Gastroesophageal sphincter (tissue), 4 donors: ENCODE data around the gene CHRNA5. TPM values are rescaled to one million over a fixed set of nuclear protein-coding genes. Genes with fewer than 3 reads are reported as not detected.

Source experiments
- ATAC-seq: fragments of 150-250 bp; one replicate; pipeline ENCODE4 v1.9.1; 2016; ENCODE audit warnings: mild to moderate bottlenecking, moderate library complexity
- H3K27ac ChIP-seq, 4 donors: fragments of 200-600 bp; sonication (generic) in 3 of 4; 1 replicate in 3 of 4; 2 replicates in 1 of 4; pipeline ENCODE4 v1.5.1; 2016 to 2019
- H3K27me3 ChIP-seq: fragments of 200-600 bp; sonication (generic); one replicate; pipeline ENCODE4 v1.5.1; 2019
- H3K36me3 ChIP-seq, 2 donors: fragments of 200-600 bp; sonication (generic); one replicate each; pipeline ENCODE4 v1.5.1; 2019; ENCODE audit warnings: control low read depth in 1 of 2
- H3K4me1 ChIP-seq, 3 donors: fragments of 200-600 bp; sonication (generic); 1 replicate in 2 of 3; 2 replicates in 1 of 3; pipeline ENCODE4 v1.5.1; 2016 to 2019; ENCODE audit warnings: control low read depth in 2 of 3
- H3K4me3 ChIP-seq, 2 donors: fragments of 200-600 bp; sonication (generic); one replicate each; pipeline ENCODE4 v1.5.1; 2019; ENCODE audit warnings: mild to moderate bottlenecking in 1 of 2, moderate library complexity in 1 of 2
- H3K9me3 ChIP-seq, 3 donors: fragments of 200-600 bp; sonication (generic); one replicate each; pipeline ENCODE4 v1.5.1; 2017 to 2019; ENCODE audit warnings: control low read depth in 2 of 3
- EP300 ChIP-seq: sonication (generic); formaldehyde crosslinking; IDR thresholded peaks from one replicate; pipeline ENCODE4 v1.6.1; 2017; ENCODE audit warnings: antibody characterized with exemption, mild to moderate bottlenecking
- POLR2A ChIP-seq, 2 donors: fragments of 450-650 bp; IDR thresholded peaks; one replicate each; pipeline ENCODE4 v1.6.1; 2017; ENCODE audit warnings: antibody characterized with exemption in 2 of 2, mild to moderate bottlenecking in 2 of 2, moderate library complexity in 1 of 2
- POLR2AphosphoS5 ChIP-seq: sonication (generic); formaldehyde crosslinking; IDR thresholded peaks from one replicate; pipeline ENCODE4 v1.6.1; 2017; ENCODE audit warnings: antibody characterized with exemption
- WGBS, 2 donors: methylation state at CpG; one replicate each; pipeline ENCODE4 v1.1.5; 2018; ENCODE audit warnings: low coverage in 1 of 2; 5-methylcytosine and 5-hydroxymethylcytosine counted together
- total RNA-seq, 4 donors: library from RNA; depleted of rRNA; stranded (reverse); fragments of >200 nt; gene quantifications; one replicate each; pipeline ENCODE4 v1.1.0, GENCODE V29; 2016
- TF ChIP-seq, protein P1 (sequence below), 4 experiments: fragments of 200-600 bp in 2 of 4; fragments of 450-650 bp in 2 of 4; sonication (generic) in 1 of 4; IDR thresholded peaks; one replicate each; pipeline ENCODE4 v1.5.1; 2017 to 2019; ENCODE audit warnings: antibody characterized with exemption in 4 of 4, mild to moderate bottlenecking in 2 of 4, moderate library complexity in 2 of 4

The CHRNA5 gene
- total RNA-seq, 4 donors from 2014 or later = 0.93 to 4.0 (median 1.6) TPM

GRCh38 chr15:78565951-78566774 is 843 bp downstream of the CHRNA5 start:
- 0 to 2% methylated on average over 12 to 18 of the region's 19 CpGs for WGBS, 2 donors
- H3K27me3 ChIP-seq = peaks cover 15% of the 10 kb centered on the region
- ATAC-seq = no peak
- H3K4me3 ChIP-seq = peak overlapping the region; percentile 52 to 71
- no peaks in the 10 kb centered on the region for H3K36me3 ChIP-seq
- peaks cover 0 to 20% (median 0%) of the 10 kb centered on the region in 3 donors for H3K4me1 ChIP-seq
- peak overlapping the region in 3 of 4 donors; percentile 70 to 80 (median 75) for H3K27ac ChIP-seq
- H3K9me3 ChIP-seq = no peaks in the 10 kb centered on the region
- no peak for TF ChIP-seq POLR2A (IDR thresholded peaks at IDR 0.05)
- no peak for TF ChIP-seq EP300
- TF ChIP-seq, protein P1, sequence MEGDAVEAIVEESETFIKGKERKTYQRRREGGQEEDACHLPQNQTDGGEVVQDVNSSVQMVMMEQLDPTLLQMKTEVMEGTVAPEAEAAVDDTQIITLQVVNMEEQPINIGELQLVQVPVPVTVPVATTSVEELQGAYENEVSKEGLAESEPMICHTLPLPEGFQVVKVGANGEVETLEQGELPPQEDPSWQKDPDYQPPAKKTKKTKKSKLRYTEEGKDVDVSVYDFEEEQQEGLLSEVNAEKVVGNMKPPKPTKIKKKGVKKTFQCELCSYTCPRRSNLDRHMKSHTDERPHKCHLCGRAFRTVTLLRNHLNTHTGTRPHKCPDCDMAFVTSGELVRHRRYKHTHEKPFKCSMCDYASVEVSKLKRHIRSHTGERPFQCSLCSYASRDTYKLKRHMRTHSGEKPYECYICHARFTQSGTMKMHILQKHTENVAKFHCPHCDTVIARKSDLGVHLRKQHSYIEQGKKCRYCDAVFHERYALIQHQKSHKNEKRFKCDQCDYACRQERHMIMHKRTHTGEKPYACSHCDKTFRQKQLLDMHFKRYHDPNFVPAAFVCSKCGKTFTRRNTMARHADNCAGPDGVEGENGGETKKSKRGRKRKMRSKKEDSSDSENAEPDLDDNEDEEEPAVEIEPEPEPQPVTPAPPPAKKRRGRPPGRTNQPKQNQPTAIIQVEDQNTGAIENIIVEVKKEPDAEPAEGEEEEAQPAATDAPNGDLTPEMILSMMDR (IDR thresholded peaks at IDR 0.05) = peak in 1 of 4 experiments; percentile 21

DNA sequence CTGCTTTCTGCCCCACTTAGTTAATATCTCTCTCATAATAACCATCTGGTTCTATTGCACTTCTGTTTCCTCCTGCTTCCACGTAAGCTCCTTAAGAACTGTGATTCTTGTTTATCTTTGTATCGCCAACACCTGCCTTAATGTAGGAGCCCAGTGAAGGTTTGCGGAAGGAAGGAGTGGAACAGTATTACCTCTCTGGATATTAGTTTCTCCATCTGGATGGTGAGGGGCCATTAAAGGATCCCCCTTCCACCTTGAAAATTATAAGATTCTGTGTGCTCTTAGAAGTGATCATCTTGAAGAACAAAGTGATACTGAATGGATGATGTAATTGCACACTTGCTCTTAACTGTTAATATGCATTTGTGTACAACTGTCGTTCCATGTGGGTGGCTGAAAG is 2.2 kb downstream of the CHRNA5 start:
- no peak overlapping the region for H3K4me3 ChIP-seq
- TF ChIP-seq POLR2AphosphoS5 (no peak), EP300 (no peak), POLR2A (IDR thresholded peaks at IDR 0.05) (no peak)
- TF ChIP-seq, protein P1 (IDR thresholded peaks at IDR 0.05) = no peak
- no peaks in the 10 kb centered on the region for H3K9me3 ChIP-seq
- 66% methylated on average over 3 to 4 of the region's 4 CpGs for WGBS, 2 donors
- H3K36me3 ChIP-seq = no peaks in the 10 kb centered on the region
- peaks cover 0 to 20% (median 0%) of the 10 kb centered on the region in 3 donors for H3K4me1 ChIP-seq
- ATAC-seq = no peak
- H3K27me3 ChIP-seq = peaks cover 15% of the 10 kb centered on the region
- H3K27ac ChIP-seq = no peak overlapping the region

GRCh38 chr15:78570710-78571109 is 5.4 kb downstream of the CHRNA5 start:
- 84 to 100% methylated on average over 2 of the region's 2 CpGs for WGBS, 2 donors
- ATAC-seq = no peak
- peaks cover 22% of the 10 kb centered on the region for H3K27me3 ChIP-seq
- H3K27ac ChIP-seq = no peak overlapping the region
- H3K36me3 ChIP-seq = no peaks in the 10 kb centered on the region
- peaks cover 0 to 11% (median 0%) of the 10 kb centered on the region in 3 donors for H3K4me1 ChIP-seq
- TF ChIP-seq POLR2AphosphoS5 = no peak
- no peak for TF ChIP-seq POLR2A (IDR thresholded peaks at IDR 0.05)
- H3K4me3 ChIP-seq = no peak overlapping the region
- no peaks in the 10 kb centered on the region for H3K9me3 ChIP-seq

GRCh38 chr15:78571382-78571781 is 6.1 kb downstream of the CHRNA5 start:
- Histone ChIP-seq H3K4me1 (peaks cover 0 to 4% (median 0%) of the 10 kb centered on the region in 3 donors), H3K9me3 (no peaks in the 10 kb centered on the region), H3K4me3 (no peak overlapping the region), H3K27ac (no peak overlapping the region), H3K36me3 (no peaks in the 10 kb centered on the region), H3K27me3 (peaks cover 22% of the 10 kb centered on the region)
- 65 to 74% methylated on average over 4 of the region's 4 CpGs for whole genome bisulfite sequencing, 2 donors
- TF ChIP-seq, protein P1 (IDR thresholded peaks at IDR 0.05) = no peak
- TF ChIP-seq EP300 = no peak
- no peak for ATAC-seq

DNA sequence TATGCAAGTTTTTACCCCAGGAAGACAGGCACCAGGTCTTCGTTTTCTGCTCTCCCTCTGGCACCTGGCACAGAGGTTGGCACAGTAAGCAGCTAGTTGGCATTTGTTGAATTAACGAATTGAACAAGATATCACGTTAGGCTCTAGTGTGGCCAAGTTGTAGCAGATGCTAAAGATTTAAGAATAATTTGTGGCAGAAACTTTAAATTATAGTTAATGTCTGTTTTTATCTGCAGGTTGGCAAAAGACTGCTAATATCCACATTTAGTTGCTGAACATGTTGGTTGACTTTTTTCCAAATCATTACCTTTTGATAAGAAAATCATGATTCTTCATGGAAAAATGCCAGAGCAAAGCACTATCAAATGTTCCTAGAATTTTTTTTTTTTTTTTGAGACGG is 8.1 kb downstream of the CHRNA5 start:
- H3K4me1 ChIP-seq = no peaks in the 10 kb centered on the region
- ATAC-seq = no peak
- peaks cover 22% of the 10 kb centered on the region for H3K27me3 ChIP-seq
- no peak overlapping the region for H3K4me3 ChIP-seq
- H3K27ac ChIP-seq = no peak overlapping the region
- H3K9me3 ChIP-seq = no peaks in the 10 kb centered on the region
- TF ChIP-seq EP300 (no peak), POLR2A (IDR thresholded peaks at IDR 0.05) (no peak), POLR2AphosphoS5 (no peak)
- TF ChIP-seq, protein P1 (IDR thresholded peaks at IDR 0.05) = no peak
- H3K36me3 ChIP-seq = no peaks in the 10 kb centered on the region
- 65 to 70% methylated on average over 4 of the region's 4 CpGs for WGBS, 2 donors
